Prostate gland (tissue), 2 donors: ENCODE measurements around the gene TMC8. TPM values are rescaled to one million over a fixed set of nuclear protein-coding genes. Genes with fewer than 3 reads are reported as not detected.

Source experiments
- DNase-seq: peaks from one replicate; pipeline ENCODE4 v3.0.0-alpha.2; 2019; ENCODE audit warnings: low spot score
- H3K27ac ChIP-seq, 2 donors: fragments of 200-600 bp; sonication (generic); 2 replicates each; pipeline ENCODE4 v1.5.1; 2017 to 2019
- H3K27me3 ChIP-seq: fragments of 200-600 bp; sonication (generic); replicated peaks from 2 replicates; pipeline ENCODE4 v1.5.1; 2019; ENCODE audit not compliant: insufficient read depth
- H3K36me3 ChIP-seq, 2 donors: fragments of 200-600 bp; sonication (generic); 1 replicate in 1 of 2; 2 replicates in 1 of 2; pipeline versions ENCODE4 v1.5.1 to v1.8.1; 2017 to 2019
- H3K4me1 ChIP-seq: fragments of 200-600 bp; sonication (generic); replicated peaks from 2 replicates; pipeline ENCODE4 v1.5.1; 2019
- H3K4me3 ChIP-seq, 2 donors: fragments of 200-600 bp; sonication (generic); 2 replicates each; pipeline ENCODE4 v1.5.1; 2017 to 2019
- H3K9me3 ChIP-seq: fragments of 200-600 bp; sonication (generic); 2 replicates; pipeline ENCODE4 v1.5.1; 2017
- CTCF ChIP-seq, 4 experiments: fragments of 200-600 bp in 2 of 4; fragments of 450-650 bp in 2 of 4; sonication (generic) in 2 of 4; IDR thresholded peaks; 1 replicate in 3 of 4; 2 replicates in 1 of 4; pipeline ENCODE4 v1.5.1; 2016 to 2019; ENCODE audit warnings: antibody characterized with exemption in 4 of 4, mild to moderate bottlenecking in 2 of 4, moderate library complexity in 2 of 4
- POLR2A ChIP-seq: fragments of 450-650 bp; IDR thresholded peaks from one replicate; pipeline ENCODE4 v1.6.1; 2016; ENCODE audit warnings: antibody characterized with exemption, mild to moderate bottlenecking
- POLR2AphosphoS5 ChIP-seq: sonication (generic); formaldehyde crosslinking; IDR thresholded peaks from one replicate; pipeline ENCODE4 v1.6.1; 2017; ENCODE audit warnings: antibody characterized with exemption
- WGBS: methylation state at CpG from one replicate; pipeline ENCODE4 v1.1.5; 2018; 5-methylcytosine and 5-hydroxymethylcytosine counted together
- intact Hi-C: fragments of 100-400 bp; cut with DNase I; formaldehyde crosslinking; loops from one replicate; pipeline ENCODE4 v1.14.2; 2022
- total RNA-seq, 2 donors: library from RNA; depleted of rRNA; stranded (reverse); fragments of >200 nt; gene quantifications; one replicate each; pipeline ENCODE4 v1.1.0, GENCODE V29; 2016

TMC8 gene
- total RNA-seq, 2 donors from 2014 or later = 1.2 to 3.3 TPM

GRCh38 chr17:78147315-78147998, 16.9 kb downstream of the TMC8 start:
- Histone ChIP-seq H3K9me3 (no peaks in the 10 kb centered on the region), H3K4me3 (no peak overlapping the region), H3K27ac (no peak overlapping the region), H3K36me3 (no peaks in the 10 kb centered on the region), H3K27me3 (no peaks in the 10 kb centered on the region), H3K4me1 (no peaks in the 10 kb centered on the region)
- no peak for TF ChIP-seq CTCF (IDR thresholded peaks at IDR 0.05)
- TF ChIP-seq POLR2A = no peak
- TF ChIP-seq POLR2AphosphoS5 = no peak
- 66% methylated on average over 8 of the region's 8 CpGs for WGBS
- no peak for DNase-seq
- intact Hi-C loops = no loop called here

- Histone ChIP-seq H3K27me3 (no peaks in the 10 kb centered on the region), H3K36me3 (no peaks in the 10 kb centered on the region), H3K27ac (no peak overlapping the region), H3K4me1 (no peaks in the 10 kb centered on the region), H3K4me3 (no peak overlapping the region), H3K9me3 (no peaks in the 10 kb centered on the region)
- DNase-seq = no peak
- 77% methylated on average over 14 of the region's 14 CpGs for WGBS
- no peak for TF ChIP-seq POLR2AphosphoS5
- TF ChIP-seq CTCF (IDR thresholded peaks at IDR 0.05) = no peak
- no peak for TF ChIP-seq POLR2A
- intact Hi-C loops = no loop called here
Observed at GRCh38 chr17:78148286-78149016, 17.9 kb downstream of the TMC8 start.

GRCh38 chr17:78151514-78152008, 21.0 kb downstream of the TMC8 start:
- intact Hi-C loops = no loop called here
- no peak overlapping the region for H3K27ac ChIP-seq
- DNase-seq = peak; percentile 60

GRCh38 chr17:78154903-78155811, 24.6 kb downstream of the TMC8 start:
- DNase-seq = no peak
- intact Hi-C loops = no loop called here
- H3K4me3 ChIP-seq = no peak overlapping the region
- no peak for TF ChIP-seq CTCF (IDR thresholded peaks at IDR 0.05)
- no peak for TF ChIP-seq POLR2AphosphoS5
- no peak for TF ChIP-seq POLR2A
- no peaks in the 10 kb centered on the region for H3K27me3 ChIP-seq
- H3K4me1 ChIP-seq = no peaks in the 10 kb centered on the region
- no peaks in the 10 kb centered on the region for H3K9me3 ChIP-seq
- no peaks in the 10 kb centered on the region for H3K36me3 ChIP-seq
- WGBS = 78% methylated on average over 11 of the region's 11 CpGs
- H3K27ac ChIP-seq = no peak overlapping the region

More at GRCh38 chr17:78151514-78152008, 21.0 kb downstream of the TMC8 start:
- H3K36me3 ChIP-seq = no peaks in the 10 kb centered on the region
- TF ChIP-seq POLR2AphosphoS5 (peak; percentile 43), POLR2A (no peak), CTCF (IDR thresholded peaks at IDR 0.05) (no peak)
- WGBS = 31% methylated on average over 7 of the region's 7 CpGs
- H3K4me3 ChIP-seq = no peak overlapping the region
- no peaks in the 10 kb centered on the region for H3K4me1 ChIP-seq
- H3K9me3 ChIP-seq = no peaks in the 10 kb centered on the region
- no peaks in the 10 kb centered on the region for H3K27me3 ChIP-seq
